Erythroblast (primary cell): Measurements from ENCODE around the gene APOC3.

Source experiments
- GATA1 ChIP-seq: IDR thresholded peaks from 2 replicates; pipeline ENCODE4 v1.6.1; 2011; ENCODE audit warnings: low read depth, mild to moderate bottlenecking, control low read depth, low read length, moderate library complexity
- POLR2A ChIP-seq: IDR thresholded peaks from 2 replicates; pipeline ENCODE4 v1.6.1; 2011; ENCODE audit warnings: mild to moderate bottlenecking, low read length

DNA sequence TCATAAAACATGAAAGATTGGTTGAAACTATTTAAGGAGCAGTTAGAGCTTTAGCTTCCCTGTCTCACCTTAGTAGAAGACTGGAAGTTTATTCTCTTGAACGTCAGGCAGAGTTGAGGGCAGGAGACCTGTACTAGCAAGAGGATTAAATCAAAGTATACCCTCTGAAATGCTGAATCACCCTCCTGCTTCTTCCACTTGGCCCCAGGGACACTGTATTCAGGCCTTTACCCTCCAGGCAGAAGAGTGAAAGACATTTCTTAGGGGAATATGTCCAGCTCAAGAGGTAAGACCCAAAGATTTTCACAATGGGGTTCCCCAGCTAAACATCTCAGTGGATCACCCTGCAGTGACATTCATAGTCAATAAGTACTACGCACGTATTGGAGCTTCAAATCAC is 18.5 kb upstream of the APOC3 start:
- no peak for TF ChIP-seq POLR2A
- no peak for TF ChIP-seq GATA1
